ENCODE results near the gene CD63.

The CD63 gene

GRCh38 chr12:55686366-55687010 is 42.3 kb downstream of the CD63 start:
- no peak for DNase-seq (ENCODE audit: low read depth)

- no peak for DNase-seq (ENCODE audit: low read depth)
Observed at GRCh38 chr12:55685671-55686070, 43.1 kb downstream of the CD63 start.

- no peak for DNase-seq (ENCODE audit: low read depth)
Observed at GRCh38 chr12:55684761-55685370, 43.9 kb downstream of the CD63 start.

- no peak for DNase-seq (ENCODE audit: low read depth)
Observed at GRCh38 chr12:55683676-55684075, 45.1 kb downstream of the CD63 start.

GRCh38 chr12:55682087-55682796 is 46.6 kb downstream of the CD63 start:
- no peak for DNase-seq (ENCODE audit: low read depth)

- DNase-seq (ENCODE audit: low read depth): peak; percentile 60
Observed at GRCh38 chr12:55681142-55682077, 47.4 kb downstream of the CD63 start.

- no peak for DNase-seq (ENCODE audit: low read depth)
Observed at GRCh38 chr12:55679691-55680090, 49.1 kb downstream of the CD63 start.

GRCh38 chr12:55676707-55677106 is 52.1 kb downstream of the CD63 start:
- DNase-seq (ENCODE audit: low read depth): no peak

DNA sequence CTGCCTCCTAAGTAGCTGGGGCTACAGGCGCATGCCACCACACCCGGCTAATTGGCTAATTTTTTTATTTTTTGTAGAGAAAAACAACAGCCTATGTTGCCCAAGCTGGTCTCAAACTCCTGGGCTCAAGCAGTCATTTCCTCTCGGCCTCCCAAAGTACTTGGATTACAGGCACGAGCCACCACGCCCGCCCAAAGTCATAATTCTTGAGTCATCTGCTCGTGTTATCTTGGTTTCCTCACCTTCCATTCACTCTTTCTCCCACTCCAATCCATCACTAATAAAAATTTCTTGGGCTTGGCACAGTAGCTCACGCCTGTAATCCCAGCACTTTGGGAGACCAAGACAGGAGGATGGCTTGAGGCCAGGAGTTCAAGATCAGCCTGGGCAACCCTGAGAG is 53.1 kb downstream of the CD63 start:
- no peak for DNase-seq (ENCODE audit: low read depth)
